ENCODE data around the gene HSP90B1.

DNA sequence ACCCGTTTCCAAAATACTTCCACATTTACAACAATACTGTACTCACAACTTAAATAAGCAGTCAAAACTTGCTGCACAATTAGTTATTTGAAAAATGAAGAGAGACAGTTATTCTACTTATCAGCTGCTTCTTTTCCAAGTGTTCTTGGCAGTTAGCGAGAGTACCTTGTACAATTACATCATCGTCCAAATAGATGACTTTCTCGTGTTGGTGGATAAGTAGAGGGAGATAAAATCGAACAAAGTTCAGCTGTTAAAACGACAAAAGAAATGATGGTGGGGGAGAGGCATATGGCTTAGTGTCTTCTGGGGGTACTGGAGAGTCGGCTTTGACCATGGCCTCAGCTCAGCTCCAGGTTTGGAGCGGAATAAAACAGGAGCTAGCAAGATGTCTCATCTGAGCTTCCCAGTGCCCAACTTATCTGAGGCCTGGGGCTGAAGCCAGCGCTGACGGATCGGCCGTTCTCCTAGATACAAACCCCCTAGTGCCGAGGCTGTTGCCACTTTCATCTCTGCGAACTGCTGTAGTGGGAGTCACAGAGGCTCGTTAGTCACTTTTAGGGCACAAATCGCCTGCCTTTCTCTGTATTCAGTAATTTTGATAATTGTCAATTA lies 67.2 kb downstream of the HSP90B1 start:
- no peak for TF ChIP-seq MYNN (CRISPR knock-in tag; IDR thresholded peaks at IDR 0.05; ENCODE audit: low read depth)
- TF ChIP-seq, protein P1, sequence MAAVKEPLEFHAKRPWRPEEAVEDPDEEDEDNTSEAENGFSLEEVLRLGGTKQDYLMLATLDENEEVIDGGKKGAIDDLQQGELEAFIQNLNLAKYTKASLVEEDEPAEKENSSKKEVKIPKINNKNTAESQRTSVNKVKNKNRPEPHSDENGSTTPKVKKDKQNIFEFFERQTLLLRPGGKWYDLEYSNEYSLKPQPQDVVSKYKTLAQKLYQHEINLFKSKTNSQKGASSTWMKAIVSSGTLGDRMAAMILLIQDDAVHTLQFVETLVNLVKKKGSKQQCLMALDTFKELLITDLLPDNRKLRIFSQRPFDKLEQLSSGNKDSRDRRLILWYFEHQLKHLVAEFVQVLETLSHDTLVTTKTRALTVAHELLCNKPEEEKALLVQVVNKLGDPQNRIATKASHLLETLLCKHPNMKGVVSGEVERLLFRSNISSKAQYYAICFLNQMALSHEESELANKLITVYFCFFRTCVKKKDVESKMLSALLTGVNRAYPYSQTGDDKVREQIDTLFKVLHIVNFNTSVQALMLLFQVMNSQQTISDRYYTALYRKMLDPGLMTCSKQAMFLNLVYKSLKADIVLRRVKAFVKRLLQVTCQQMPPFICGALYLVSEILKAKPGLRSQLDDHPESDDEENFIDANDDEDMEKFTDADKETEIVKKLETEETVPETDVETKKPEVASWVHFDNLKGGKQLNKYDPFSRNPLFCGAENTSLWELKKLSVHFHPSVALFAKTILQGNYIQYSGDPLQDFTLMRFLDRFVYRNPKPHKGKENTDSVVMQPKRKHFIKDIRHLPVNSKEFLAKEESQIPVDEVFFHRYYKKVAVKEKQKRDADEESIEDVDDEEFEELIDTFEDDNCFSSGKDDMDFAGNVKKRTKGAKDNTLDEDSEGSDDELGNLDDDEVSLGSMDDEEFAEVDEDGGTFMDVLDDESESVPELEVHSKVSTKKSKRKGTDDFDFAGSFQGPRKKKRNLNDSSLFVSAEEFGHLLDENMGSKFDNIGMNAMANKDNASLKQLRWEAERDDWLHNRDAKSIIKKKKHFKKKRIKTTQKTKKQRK (IDR thresholded peaks at IDR 0.05; ENCODE audit: low read length) = no peak
- no peak for TF ChIP-seq EZH2 (conservative IDR thresholded peaks at IDR 0.05; ENCODE audit: low read depth, low read length)
- TF ChIP-seq ZNF670 (CRISPR knock-in tag; IDR thresholded peaks at IDR 0.05; ENCODE audit: borderline replicate concordance) = no peak
- TF ChIP-seq ZFP91 (CRISPR knock-in tag; IDR thresholded peaks at IDR 0.05; ENCODE audit: borderline replicate concordance) = no peak
- no peak for TF ChIP-seq RAD21 (CRISPR knock-in tag; IDR thresholded peaks at IDR 0.05)
- TF ChIP-seq ZNF251 (CRISPR knock-in tag; IDR thresholded peaks at IDR 0.05) = no peak
- no peak for TF ChIP-seq ZBTB3 (CRISPR knock-in tag; IDR thresholded peaks at IDR 0.05; ENCODE audit: borderline replicate concordance, low read depth)
- no peak for TF ChIP-seq SALL2 (CRISPR knock-in tag; IDR thresholded peaks at IDR 0.05)
- TF ChIP-seq DR1 (CRISPR knock-in tag; IDR thresholded peaks at IDR 0.05) = no peak
- TF ChIP-seq POLR2AphosphoS5 (IDR thresholded peaks at IDR 0.05; ENCODE audit: low read depth, low read length) = no peak
- TF ChIP-seq, protein P2, sequence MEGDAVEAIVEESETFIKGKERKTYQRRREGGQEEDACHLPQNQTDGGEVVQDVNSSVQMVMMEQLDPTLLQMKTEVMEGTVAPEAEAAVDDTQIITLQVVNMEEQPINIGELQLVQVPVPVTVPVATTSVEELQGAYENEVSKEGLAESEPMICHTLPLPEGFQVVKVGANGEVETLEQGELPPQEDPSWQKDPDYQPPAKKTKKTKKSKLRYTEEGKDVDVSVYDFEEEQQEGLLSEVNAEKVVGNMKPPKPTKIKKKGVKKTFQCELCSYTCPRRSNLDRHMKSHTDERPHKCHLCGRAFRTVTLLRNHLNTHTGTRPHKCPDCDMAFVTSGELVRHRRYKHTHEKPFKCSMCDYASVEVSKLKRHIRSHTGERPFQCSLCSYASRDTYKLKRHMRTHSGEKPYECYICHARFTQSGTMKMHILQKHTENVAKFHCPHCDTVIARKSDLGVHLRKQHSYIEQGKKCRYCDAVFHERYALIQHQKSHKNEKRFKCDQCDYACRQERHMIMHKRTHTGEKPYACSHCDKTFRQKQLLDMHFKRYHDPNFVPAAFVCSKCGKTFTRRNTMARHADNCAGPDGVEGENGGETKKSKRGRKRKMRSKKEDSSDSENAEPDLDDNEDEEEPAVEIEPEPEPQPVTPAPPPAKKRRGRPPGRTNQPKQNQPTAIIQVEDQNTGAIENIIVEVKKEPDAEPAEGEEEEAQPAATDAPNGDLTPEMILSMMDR (CRISPR knock-in tag; IDR thresholded peaks at IDR 0.05) = no peak
